Measurements from ENCODE around the gene ADD1. TPM values are rescaled to one million over a fixed set of nuclear protein-coding genes. Genes with fewer than 3 reads are reported as not detected.

The ADD1 gene
- total RNA-seq, 4 donors from 2014 or later: 122 to 299 (median 196) TPM

GRCh38 chr4:2924286-2924685, 80.6 kb downstream of the ADD1 start:
- DNase-seq (ENCODE audit: low spot score in 2 of 2): peak; percentile 38 to 70
- Histone ChIP-seq H3K36me3 (peaks cover 69% of the 10 kb centered on the region), H3K9me3 (no peaks in the 10 kb centered on the region), H3K4me3 (no peak overlapping the region), H3K4me1 (peaks cover 18% of the 10 kb centered on the region), H3K27ac (no peak overlapping the region), H3K27me3 (no peaks in the 10 kb centered on the region)
- 90% methylated on average over 8 of the region's 8 CpGs for WGBS
- no peak for TF ChIP-seq CTCF (IDR thresholded peaks at IDR 0.05)
- no peak for TF ChIP-seq POLR2A (IDR thresholded peaks at IDR 0.05)
- TF ChIP-seq EP300 (IDR thresholded peaks at IDR 0.05): no peak
- no peak for TF ChIP-seq POLR2AphosphoS5 (IDR thresholded peaks at IDR 0.05)

- DNase-seq (ENCODE audit: low spot score in 2 of 2): peak; percentile 45 to 48
- Histone ChIP-seq H3K9me3 (no peaks in the 10 kb centered on the region), H3K4me1 (peaks cover 18% of the 10 kb centered on the region)
Measured at GRCh38 chr4:2924765-2925301, 81.2 kb downstream of the ADD1 start.

GRCh38 chr4:2925496-2925895, 81.9 kb downstream of the ADD1 start:
- H3K9me3 ChIP-seq: no peaks in the 10 kb centered on the region
- TF ChIP-seq EP300 (IDR thresholded peaks at IDR 0.05) (no peak), POLR2AphosphoS5 (IDR thresholded peaks at IDR 0.05) (no peak), POLR2A (IDR thresholded peaks at IDR 0.05) (no peak), CTCF (IDR thresholded peaks at IDR 0.05) (no peak)
- peak; percentile 35 to 60 for DNase-seq (ENCODE audit: low spot score in 2 of 2)
- no peak overlapping the region for H3K4me3 ChIP-seq
- no peaks in the 10 kb centered on the region for H3K27me3 ChIP-seq
- no peak overlapping the region for H3K27ac ChIP-seq
- H3K36me3 ChIP-seq: peaks cover 81% of the 10 kb centered on the region
- H3K4me1 ChIP-seq: peaks cover 18% of the 10 kb centered on the region
- 91% methylated on average over 5 of the region's 5 CpGs for WGBS

More at GRCh38 chr4:2924765-2925301, 81.2 kb downstream of the ADD1 start:
- H3K4me3 ChIP-seq: no peak overlapping the region
- H3K27me3 ChIP-seq: no peaks in the 10 kb centered on the region
- H3K27ac ChIP-seq: no peak overlapping the region
- H3K36me3 ChIP-seq: peaks cover 74% of the 10 kb centered on the region
- no peak for TF ChIP-seq CTCF (IDR thresholded peaks at IDR 0.05)
- no peak for TF ChIP-seq POLR2A (IDR thresholded peaks at IDR 0.05)
- no peak for TF ChIP-seq EP300 (IDR thresholded peaks at IDR 0.05)
- no peak for TF ChIP-seq POLR2AphosphoS5 (IDR thresholded peaks at IDR 0.05)
- 85% methylated on average over 7 of the region's 7 CpGs for WGBS

GRCh38 chr4:2925931-2926860, 82.6 kb downstream of the ADD1 start:
- H3K4me3 ChIP-seq: no peak overlapping the region
- H3K27me3 ChIP-seq: no peaks in the 10 kb centered on the region
- no peak overlapping the region for H3K27ac ChIP-seq
- WGBS: 91% methylated on average over 34 of the region's 41 CpGs
- H3K36me3 ChIP-seq: peaks cover 83% of the 10 kb centered on the region
- H3K9me3 ChIP-seq: no peaks in the 10 kb centered on the region
- H3K4me1 ChIP-seq: peaks cover 25% of the 10 kb centered on the region
- TF ChIP-seq EP300 (IDR thresholded peaks at IDR 0.05): no peak
- no peak for TF ChIP-seq CTCF (IDR thresholded peaks at IDR 0.05)
- TF ChIP-seq POLR2AphosphoS5 (IDR thresholded peaks at IDR 0.05): no peak
- TF ChIP-seq POLR2A (IDR thresholded peaks at IDR 0.05): no peak
- DNase-seq (ENCODE audit: low spot score in 2 of 2): peak; percentile 55 to 73

Measured in suprapubic skin (tissue), 4 donors.